WTC11 (cell line): ENCODE results near the gene ROBO1. TPM values are rescaled to one million over a fixed set of nuclear protein-coding genes. Genes with fewer than 3 reads are reported as not detected.

Source experiments
- ATAC-seq: fragments of 200-7000 bp; cut with Tn5 transposase; 2 replicates; pipeline ENCODE4 v1.10.0; 2021; ENCODE audit warnings: mild to moderate bottlenecking, moderate library complexity
- CTCF ChIA-PET: fragments of 300-600 bp; sonication (Branson Sonifier 250); formaldehyde crosslinking; loops from one replicate; lab custom pipeline; 2021; ENCODE audit warnings: antibody characterized with exemption; lab: Charles Lee
- POLR2A ChIA-PET: fragments of 350-600 bp; sonication (Branson Sonifier 250); formaldehyde crosslinking; loops from one replicate; lab custom pipeline; 2021; ENCODE audit warnings: antibody characterized with exemption; lab: Charles Lee
- DNase-seq: peaks from one replicate; pipeline ENCODE4 v3.0.0; 2021; ENCODE audit warnings: low spot score
- H3K27ac Mint-ChIP-seq: 2 replicates; pipeline ENCODE4 v1.8.0; 2021; ENCODE audit warnings: mixed read lengths
- H3K27me3 Mint-ChIP-seq: 2 replicates; pipeline ENCODE4 v1.8.0; 2021; ENCODE audit warnings: low read depth, mild to moderate bottlenecking, moderate library complexity, mixed read lengths
- H3K36me3 Mint-ChIP-seq: 2 replicates; pipeline ENCODE4 v1.8.0; 2021; ENCODE audit warnings: mixed read lengths
- H3K4me1 Mint-ChIP-seq: 2 replicates; pipeline ENCODE4 v1.8.0; 2022; ENCODE audit warnings: mixed read lengths
- H3K4me3 Mint-ChIP-seq: 2 replicates; pipeline ENCODE4 v1.8.0; 2021; ENCODE audit warnings: mild to moderate bottlenecking, moderate library complexity, mixed read lengths
- H3K9me3 Mint-ChIP-seq: 2 replicates; pipeline ENCODE4 v1.8.0; 2021; ENCODE audit warnings: mixed read lengths
- ATF1 ChIP-seq: sonication (generic); formaldehyde crosslinking; IDR thresholded peaks from 2 replicates; pipeline ENCODE4 v1.8.1; 2023; ENCODE audit warnings: mild to moderate bottlenecking, moderate library complexity, missing genetic modification reagents
- CREM ChIP-seq: sonication (generic); formaldehyde crosslinking; IDR thresholded peaks from 2 replicates; pipeline ENCODE4 v1.8.1; 2022; ENCODE audit warnings: mild to moderate bottlenecking, missing genetic modification reagents, moderate library complexity
- ELF4 ChIP-seq: sonication (generic); formaldehyde crosslinking; IDR thresholded peaks from 2 replicates; pipeline ENCODE4 v1.8.1; 2022; ENCODE audit warnings: low read depth, mild to moderate bottlenecking, moderate library complexity, missing genetic modification reagents
- ETV6 ChIP-seq: sonication (generic); formaldehyde crosslinking; IDR thresholded peaks from 2 replicates; pipeline ENCODE4 v1.8.1; 2022; ENCODE audit warnings: mild to moderate bottlenecking, missing genetic modification reagents
- FOXJ3 ChIP-seq: sonication (generic); formaldehyde crosslinking; IDR thresholded peaks from 2 replicates; pipeline ENCODE4 v1.9.0; 2021; ENCODE audit warnings: missing genetic modification reagents, mild to moderate bottlenecking, borderline replicate concordance
- GRHL2 ChIP-seq: fragments of 250-450 bp; sonication (Bioruptor Pico); IDR thresholded peaks from 2 replicates; pipeline ENCODE4 v1.8.0; 2022; ENCODE audit warnings: mild to moderate bottlenecking, moderate library complexity; ENCODE audit not compliant: insufficient replicate concordance, severe bottlenecking
- IRF1 ChIP-seq: sonication (generic); formaldehyde crosslinking; IDR thresholded peaks from 2 replicates; pipeline ENCODE4 v1.8.0; 2023; ENCODE audit warnings: missing genetic modification reagents
- IRF2 ChIP-seq: sonication (generic); formaldehyde crosslinking; IDR thresholded peaks from 2 replicates; pipeline ENCODE4 v1.8.0; 2022; ENCODE audit warnings: low read depth, missing genetic modification reagents, borderline replicate concordance
- MYBL2 ChIP-seq: sonication (generic); formaldehyde crosslinking; IDR thresholded peaks from 2 replicates; pipeline ENCODE4 v1.8.1; 2023; ENCODE audit warnings: mild to moderate bottlenecking, moderate library complexity, missing genetic modification reagents
- NFATC4 ChIP-seq: fragments of 250-450 bp; sonication (Bioruptor Pico); IDR thresholded peaks from 2 replicates; pipeline ENCODE4 v1.9.0; 2021; ENCODE audit warnings: mild to moderate bottlenecking
- PRDM15 ChIP-seq: sonication (generic); formaldehyde crosslinking; IDR thresholded peaks from 2 replicates; pipeline ENCODE4 v1.8.0; 2022; ENCODE audit warnings: missing genetic modification reagents
- PRRX2 ChIP-seq: fragments of 250-450 bp; sonication (Bioruptor Pico); IDR thresholded peaks from 2 replicates; pipeline ENCODE4 v1.8.0; 2021; ENCODE audit warnings: mild to moderate bottlenecking
- RELA ChIP-seq: sonication (generic); formaldehyde crosslinking; IDR thresholded peaks from 2 replicates; pipeline ENCODE4 v1.8.1; 2022; ENCODE audit warnings: missing genetic modification reagents, mild to moderate bottlenecking, borderline replicate concordance
- RORB ChIP-seq: fragments of 250-450 bp; sonication (Bioruptor Pico); IDR thresholded peaks from 2 replicates; pipeline ENCODE4 v1.9.0; 2021; ENCODE audit warnings: mild to moderate bottlenecking
- SMAD3 ChIP-seq: sonication (generic); formaldehyde crosslinking; IDR thresholded peaks from 2 replicates; pipeline ENCODE4 v1.8.0; 2022; ENCODE audit warnings: missing genetic modification reagents, mild to moderate bottlenecking, borderline replicate concordance
- SMAD4 ChIP-seq: sonication (generic); formaldehyde crosslinking; IDR thresholded peaks from 2 replicates; pipeline ENCODE4 v1.8.0; 2022; ENCODE audit warnings: mild to moderate bottlenecking, missing genetic modification reagents
- SP1 ChIP-seq: sonication (generic); formaldehyde crosslinking; conservative IDR thresholded peaks from 2 replicates; pipeline ENCODE4 v1.8.1; 2022; ENCODE audit warnings: missing genetic modification reagents
- TEAD1 ChIP-seq: sonication (generic); formaldehyde crosslinking; IDR thresholded peaks from 2 replicates; pipeline ENCODE4 v1.8.0; 2022; ENCODE audit warnings: mild to moderate bottlenecking, missing genetic modification reagents
- USF1 ChIP-seq: sonication (generic); formaldehyde crosslinking; IDR thresholded peaks from 2 replicates; pipeline ENCODE4 v1.8.0; 2022; ENCODE audit warnings: mild to moderate bottlenecking, missing genetic modification reagents
- ZBTB43 ChIP-seq: sonication (generic); formaldehyde crosslinking; IDR thresholded peaks from 2 replicates; pipeline ENCODE4 v1.8.1; 2023; ENCODE audit warnings: mild to moderate bottlenecking, missing genetic modification reagents
- ZMAT4 ChIP-seq: fragments of 250-450 bp; sonication (Bioruptor Pico); IDR thresholded peaks from 2 replicates; pipeline ENCODE4 v1.9.0; 2021; ENCODE audit warnings: mild to moderate bottlenecking
- ZNF138 ChIP-seq: sonication (generic); formaldehyde crosslinking; conservative IDR thresholded peaks from 2 replicates; pipeline ENCODE4 v1.8.1; 2022; ENCODE audit warnings: mild to moderate bottlenecking, moderate library complexity, missing genetic modification reagents
- ZNF219 ChIP-seq: sonication (generic); formaldehyde crosslinking; IDR thresholded peaks from 2 replicates; pipeline ENCODE4 v1.8.0; 2023; ENCODE audit warnings: missing genetic modification reagents, mild to moderate bottlenecking, borderline replicate concordance
- ZNF232 ChIP-seq: sonication (generic); formaldehyde crosslinking; IDR thresholded peaks from 2 replicates; pipeline ENCODE4 v1.8.0; 2022; ENCODE audit warnings: mild to moderate bottlenecking, missing genetic modification reagents
- ZNF512 ChIP-seq: sonication (generic); formaldehyde crosslinking; IDR thresholded peaks from 2 replicates; pipeline ENCODE4 v1.8.1; 2022; ENCODE audit warnings: missing genetic modification reagents, borderline replicate concordance
- total RNA-seq: library from RNA; stranded (reverse); gene quantifications from 3 replicates; pipeline ENCODE4 v1.2.3, GENCODE V29; 2021

ROBO1 gene
- total RNA-seq, 1 experiment from 2014 or later = 90.9 TPM

GRCh38 chr3:79040701-79041100 is 727.1 kb downstream of the ROBO1 start:
- TF ChIP-seq TEAD1 (CRISPR knock-in tag) (no peak), ZBTB43 (no peak), SMAD4 (CRISPR knock-in tag) (no peak), PRDM15 (CRISPR knock-in tag) (no peak), SMAD3 (CRISPR knock-in tag) (no peak), SP1 (CRISPR knock-in tag) (no peak), NFATC4 (no peak), ELF4 (CRISPR knock-in tag) (no peak), USF1 (CRISPR knock-in tag) (no peak), CREM (CRISPR knock-in tag) (no peak), ZNF512 (CRISPR knock-in tag) (no peak), ZMAT4 (no peak), ZNF232 (CRISPR knock-in tag) (no peak), RORB (no peak), IRF1 (CRISPR knock-in tag) (no peak), MYBL2 (no peak)
- DNase-seq (no peak), ATAC-seq (no peak)
- ChIA-PET CTCF (interaction anchor here (1.6 kb wide), 1 partner anchor 365 kb away, joined by 3 read pairs; no protein-coding TSS in a partner anchor), POLR2A (interaction anchor here (1.8 kb wide), 1 partner anchor 22 kb away, joined by 4 read pairs; no protein-coding TSS in a partner anchor)
- no peak overlapping the region for H3K4me3 Mint-ChIP-seq
- no peaks in the 10 kb centered on the region for H3K27me3 Mint-ChIP-seq
- H3K36me3 Mint-ChIP-seq = no peaks in the 10 kb centered on the region
- H3K27ac Mint-ChIP-seq = no peak overlapping the region
- H3K9me3 Mint-ChIP-seq = peaks cover 2% of the 10 kb centered on the region; the same call in 1 of the 2 replicates
- peaks cover 3% of the 10 kb centered on the region; the same call in 1 of the 2 replicates for H3K4me1 Mint-ChIP-seq

- no peaks in the 10 kb centered on the region for H3K9me3 Mint-ChIP-seq
- ATAC-seq = no peak
- no peaks in the 10 kb centered on the region for H3K36me3 Mint-ChIP-seq
- DNase-seq = no peak
- H3K4me3 Mint-ChIP-seq = no peak overlapping the region
- H3K27me3 Mint-ChIP-seq = no peaks in the 10 kb centered on the region
- no peak overlapping the region for H3K27ac Mint-ChIP-seq
- POLR2A ChIA-PET = interaction anchor here (1.8 kb wide), 1 partner anchor 21 kb away, joined by 4 read pairs; no protein-coding TSS in a partner anchor
- peaks cover 3% of the 10 kb centered on the region; the same call in 1 of the 2 replicates for H3K4me1 Mint-ChIP-seq
- CTCF ChIA-PET = interaction anchor here (1.6 kb wide), 1 partner anchor 366 kb away, joined by 3 read pairs; no protein-coding TSS in a partner anchor
- TF ChIP-seq RELA (CRISPR knock-in tag) (no peak), ETV6 (CRISPR knock-in tag) (no peak), ZNF219 (CRISPR knock-in tag) (no peak), GRHL2 (CRISPR knock-in tag) (no peak), ATF1 (CRISPR knock-in tag) (no peak), ZNF138 (CRISPR knock-in tag) (no peak), IRF1 (CRISPR knock-in tag) (no peak), FOXJ3 (CRISPR knock-in tag) (no peak), IRF2 (CRISPR knock-in tag) (no peak), PRRX2 (no peak)
Measured at GRCh38 chr3:79040091-79040490, 727.7 kb downstream of the ROBO1 start.
